ENCODE data around the gene ADCY1. TPM values are rescaled to one million over a fixed set of nuclear protein-coding genes. Genes with fewer than 3 reads are reported as not detected.

ADCY1 gene
- total and polyA plus RNA-seq, 4 donors = 0.33 to 20.1 (median 4.1) TPM

GRCh38 chr7:45582136-45582749, 8.1 kb downstream of the ADCY1 start:
- Histone ChIP-seq H3K36me3 (ENCODE audit: control insufficient read depth in 4 of 4, insufficient read depth in 3 of 4, low read depth in 1 of 4, low read length in 3 of 4) (no peaks in the 10 kb centered on the region), H3K4me1 (ENCODE audit: control insufficient read depth in 4 of 4, insufficient read depth in 4 of 4, low read length in 3 of 4) (no peaks in the 10 kb centered on the region), H3K9me3 (ENCODE audit: control insufficient read depth in 4 of 4, low read length in 3 of 4) (no peaks in the 10 kb centered on the region), H3K4me3 (ENCODE audit: low read depth in 1 of 3, low read length in 3 of 3) (no peak overlapping the region), H3K27me3 (ENCODE audit: control insufficient read depth in 4 of 4, insufficient read depth in 4 of 4, low read length in 3 of 4) (peaks cover 0 to 9% (median under 1%) of the 10 kb centered on the region in 4 donors), H3K9ac (ENCODE audit: low read depth in 1 of 2, low read length in 2 of 2) (no peak overlapping the region), H3K27ac (ENCODE audit: low read depth in 1 of 2, low read length in 2 of 2) (no peak overlapping the region)
- TF ChIP-seq TAF1 (conservative IDR thresholded peaks at IDR 0.05) = no peak
- TF ChIP-seq GABPA (IDR thresholded peaks at IDR 0.05 in 1 of 2, conservative IDR thresholded peaks at IDR 0.05 in 1 of 2) = no peak
- TF ChIP-seq, protein P1, sequence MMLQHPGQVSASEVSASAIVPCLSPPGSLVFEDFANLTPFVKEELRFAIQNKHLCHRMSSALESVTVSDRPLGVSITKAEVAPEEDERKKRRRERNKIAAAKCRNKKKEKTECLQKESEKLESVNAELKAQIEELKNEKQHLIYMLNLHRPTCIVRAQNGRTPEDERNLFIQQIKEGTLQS (IDR thresholded peaks at IDR 0.05) = no peak
- TF ChIP-seq, protein P2, sequence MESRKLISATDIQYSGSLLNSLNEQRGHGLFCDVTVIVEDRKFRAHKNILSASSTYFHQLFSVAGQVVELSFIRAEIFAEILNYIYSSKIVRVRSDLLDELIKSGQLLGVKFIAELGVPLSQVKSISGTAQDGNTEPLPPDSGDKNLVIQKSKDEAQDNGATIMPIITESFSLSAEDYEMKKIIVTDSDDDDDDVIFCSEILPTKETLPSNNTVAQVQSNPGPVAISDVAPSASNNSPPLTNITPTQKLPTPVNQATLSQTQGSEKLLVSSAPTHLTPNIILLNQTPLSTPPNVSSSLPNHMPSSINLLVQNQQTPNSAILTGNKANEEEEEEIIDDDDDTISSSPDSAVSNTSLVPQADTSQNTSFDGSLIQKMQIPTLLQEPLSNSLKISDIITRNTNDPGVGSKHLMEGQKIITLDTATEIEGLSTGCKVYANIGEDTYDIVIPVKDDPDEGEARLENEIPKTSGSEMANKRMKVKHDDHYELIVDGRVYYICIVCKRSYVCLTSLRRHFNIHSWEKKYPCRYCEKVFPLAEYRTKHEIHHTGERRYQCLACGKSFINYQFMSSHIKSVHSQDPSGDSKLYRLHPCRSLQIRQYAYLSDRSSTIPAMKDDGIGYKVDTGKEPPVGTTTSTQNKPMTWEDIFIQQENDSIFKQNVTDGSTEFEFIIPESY (IDR thresholded peaks at IDR 0.05) = no peak
- no peak for TF ChIP-seq FOXA2 (IDR thresholded peaks at IDR 0.05)
- TF ChIP-seq FOXA1 (IDR thresholded peaks at IDR 0.05) = no peak
- TF ChIP-seq, protein P3, sequence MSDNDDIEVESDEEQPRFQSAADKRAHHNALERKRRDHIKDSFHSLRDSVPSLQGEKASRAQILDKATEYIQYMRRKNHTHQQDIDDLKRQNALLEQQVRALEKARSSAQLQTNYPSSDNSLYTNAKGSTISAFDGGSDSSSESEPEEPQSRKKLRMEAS (IDR thresholded peaks at IDR 0.05) = no peak
- no peak for TF ChIP-seq EGR1 (IDR thresholded peaks at IDR 0.05; ENCODE audit: low read depth in 2 of 2)
- TF ChIP-seq HNF4A (conservative IDR thresholded peaks at IDR 0.05) = no peak
- no peak for TF ChIP-seq YY1 (IDR thresholded peaks at IDR 0.05)
- no peak for DNase-seq (ENCODE audit: low spot score)
- 70% methylated on average over 5 of the region's 5 CpGs for WGBS

GRCh38 chr7:45582868-45583277, 8.7 kb downstream of the ADCY1 start:
- Histone ChIP-seq H3K27ac (ENCODE audit: low read depth in 1 of 2, low read length in 2 of 2) (no peak overlapping the region), H3K4me1 (ENCODE audit: control insufficient read depth in 4 of 4, insufficient read depth in 4 of 4, low read length in 3 of 4) (no peaks in the 10 kb centered on the region), H3K9ac (ENCODE audit: low read depth in 1 of 2, low read length in 2 of 2) (no peak overlapping the region), H3K27me3 (ENCODE audit: control insufficient read depth in 4 of 4, insufficient read depth in 4 of 4, low read length in 3 of 4) (peaks cover 0 to 4% (median under 1%) of the 10 kb centered on the region in 4 donors), H3K9me3 (ENCODE audit: control insufficient read depth in 4 of 4, low read length in 3 of 4) (no peaks in the 10 kb centered on the region), H3K4me3 (ENCODE audit: low read depth in 1 of 3, low read length in 3 of 3) (no peak overlapping the region), H3K36me3 (ENCODE audit: control insufficient read depth in 4 of 4, insufficient read depth in 3 of 4, low read depth in 1 of 4, low read length in 3 of 4) (no peaks in the 10 kb centered on the region)
- TF ChIP-seq, protein P2 (IDR thresholded peaks at IDR 0.05) = no peak
- TF ChIP-seq HNF4G (IDR thresholded peaks at IDR 0.05) (no peak), FOXA1 (IDR thresholded peaks at IDR 0.05) (no peak), FOXA2 (IDR thresholded peaks at IDR 0.05) (no peak), RXRA (IDR thresholded peaks at IDR 0.05) (no peak), REST (IDR thresholded peaks at IDR 0.05) (no peak), TAF1 (conservative IDR thresholded peaks at IDR 0.05) (no peak), SP1 (IDR thresholded peaks at IDR 0.05) (no peak), EGR1 (IDR thresholded peaks at IDR 0.05; ENCODE audit: low read depth in 2 of 2) (no peak), YY1 (IDR thresholded peaks at IDR 0.05) (no peak), RAD21 (IDR thresholded peaks at IDR 0.05) (no peak), JUND (IDR thresholded peaks at IDR 0.05) (no peak), GABPA (IDR thresholded peaks at IDR 0.05 in 1 of 2, conservative IDR thresholded peaks at IDR 0.05 in 1 of 2) (no peak), HNF4A (conservative IDR thresholded peaks at IDR 0.05) (no peak), NR2F2 (IDR thresholded peaks at IDR 0.05) (no peak)
- TF ChIP-seq, protein P4, sequence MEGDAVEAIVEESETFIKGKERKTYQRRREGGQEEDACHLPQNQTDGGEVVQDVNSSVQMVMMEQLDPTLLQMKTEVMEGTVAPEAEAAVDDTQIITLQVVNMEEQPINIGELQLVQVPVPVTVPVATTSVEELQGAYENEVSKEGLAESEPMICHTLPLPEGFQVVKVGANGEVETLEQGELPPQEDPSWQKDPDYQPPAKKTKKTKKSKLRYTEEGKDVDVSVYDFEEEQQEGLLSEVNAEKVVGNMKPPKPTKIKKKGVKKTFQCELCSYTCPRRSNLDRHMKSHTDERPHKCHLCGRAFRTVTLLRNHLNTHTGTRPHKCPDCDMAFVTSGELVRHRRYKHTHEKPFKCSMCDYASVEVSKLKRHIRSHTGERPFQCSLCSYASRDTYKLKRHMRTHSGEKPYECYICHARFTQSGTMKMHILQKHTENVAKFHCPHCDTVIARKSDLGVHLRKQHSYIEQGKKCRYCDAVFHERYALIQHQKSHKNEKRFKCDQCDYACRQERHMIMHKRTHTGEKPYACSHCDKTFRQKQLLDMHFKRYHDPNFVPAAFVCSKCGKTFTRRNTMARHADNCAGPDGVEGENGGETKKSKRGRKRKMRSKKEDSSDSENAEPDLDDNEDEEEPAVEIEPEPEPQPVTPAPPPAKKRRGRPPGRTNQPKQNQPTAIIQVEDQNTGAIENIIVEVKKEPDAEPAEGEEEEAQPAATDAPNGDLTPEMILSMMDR (IDR thresholded peaks at IDR 0.05; ENCODE audit: low read depth, low read length, missing input control) = no peak
- TF ChIP-seq, protein P1 (IDR thresholded peaks at IDR 0.05) = no peak
- TF ChIP-seq, protein P3 (IDR thresholded peaks at IDR 0.05) = no peak
- 79% methylated on average over 9 of the region's 9 CpGs for WGBS
- no peak for DNase-seq (ENCODE audit: low spot score)

Data from liver (tissue), 9 donors.